ENCODE results near the gene PROSER2. TPM values are rescaled to one million over a fixed set of nuclear protein-coding genes. Genes with fewer than 3 reads are reported as not detected.

The PROSER2 gene
- total and polyA plus RNA-seq, 2 donors (not counting 3 experiments of a cell fraction or from before 2014, with no cell fraction given), result 5.9 to 22.6 TPM

DNA sequence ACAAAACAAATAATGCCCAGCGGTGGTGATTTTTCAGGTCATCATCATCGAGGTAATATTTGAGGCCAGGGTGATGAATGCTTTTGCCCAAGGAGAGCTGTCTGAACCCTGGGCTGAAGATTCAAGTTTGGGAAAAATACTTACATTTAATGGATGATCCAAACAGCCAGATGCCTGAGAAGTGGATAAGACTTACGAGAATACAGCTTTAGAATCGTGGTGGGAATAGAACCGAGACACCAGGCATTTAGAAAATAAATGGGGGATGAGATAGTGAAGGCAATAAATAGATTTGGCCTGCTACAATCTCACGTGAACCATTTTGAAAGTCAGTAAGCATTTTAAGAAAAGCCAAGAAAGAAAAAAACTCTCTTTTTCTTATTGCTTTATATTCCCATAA is 12.2 kb upstream of the PROSER2 start:
- dilution Hi-C loops (cut with MboI; ENCODE audit: extremely low pct_ligation_motif_present, low sequenced_read_pairs), result no loop called here
- Histone ChIP-seq H3K4me3 (replicated peaks in 1 of 3; ENCODE audit: insufficient read depth in 1 of 3, low read depth in 1 of 3, low read length in 3 of 3) (no peak overlapping the region), H3K79me2 (ENCODE audit: control insufficient read depth, insufficient read depth, low read length) (no peaks in the 10 kb centered on the region), H3K4me2 (ENCODE audit: insufficient read depth, low read length) (no peak overlapping the region), H3K9me1 (replicated peaks; ENCODE audit: control insufficient read depth, extremely low read depth, insufficient read depth, low read length) (no peaks in the 10 kb centered on the region), H3K36me3 (ENCODE audit: control insufficient read depth in 2 of 2, extremely low read depth in 1 of 2, insufficient read depth in 2 of 2, low read length in 2 of 2) (no peaks in the 10 kb centered on the region), H3K9ac (replicated peaks; ENCODE audit: extremely low read depth, insufficient read depth, low read length) (no peak overlapping the region), H3K27me3 (ENCODE audit: control insufficient read depth in 2 of 2, insufficient read depth in 2 of 2, low read length in 2 of 2) (no peaks in the 10 kb centered on the region), H3K4me1 (ENCODE audit: control insufficient read depth, extremely low read depth, insufficient read depth, low read length) (peaks cover 20% of the 10 kb centered on the region), H2AFZ (ENCODE audit: low read depth, low read length) (no peak overlapping the region), H3K27ac (ENCODE audit: insufficient read depth, low read depth, low read length) (no peak overlapping the region), H4K20me1 (replicated peaks; ENCODE audit: control insufficient read depth, extremely low read depth, insufficient read depth, low read length) (no peaks in the 10 kb centered on the region), H3K9me3 (replicated peaks; ENCODE audit: control insufficient read depth, insufficient read depth, low read length) (no peaks in the 10 kb centered on the region)
- no TSS peak for BruUV-seq (replicated peaks)
- TF ChIP-seq POLR2A (IDR thresholded peaks at IDR 0.05; ENCODE audit: low read depth, low read length) (no peak), POLR2AphosphoS5 (IDR thresholded peaks at IDR 0.05; ENCODE audit: insufficient read depth, low read depth, low read length) (no peak), GATA2 (IDR thresholded peaks at IDR 0.05; ENCODE audit: insufficient read depth, insufficient read length, low read depth, low read length) (no peak), MYC (IDR thresholded peaks at IDR 0.05; ENCODE audit: low read depth, low read length) (no peak), EZH2 (IDR thresholded peaks at IDR 0.05; ENCODE audit: borderline replicate concordance, low read depth, low read length, severe bottlenecking) (no peak), JUN (IDR thresholded peaks at IDR 0.05; ENCODE audit: borderline replicate concordance, insufficient read depth, insufficient read length, low read depth) (no peak), FOS (IDR thresholded peaks at IDR 0.05; ENCODE audit: borderline replicate concordance, insufficient read depth, low read length) (no peak)
- TF ChIP-seq, protein P1, sequence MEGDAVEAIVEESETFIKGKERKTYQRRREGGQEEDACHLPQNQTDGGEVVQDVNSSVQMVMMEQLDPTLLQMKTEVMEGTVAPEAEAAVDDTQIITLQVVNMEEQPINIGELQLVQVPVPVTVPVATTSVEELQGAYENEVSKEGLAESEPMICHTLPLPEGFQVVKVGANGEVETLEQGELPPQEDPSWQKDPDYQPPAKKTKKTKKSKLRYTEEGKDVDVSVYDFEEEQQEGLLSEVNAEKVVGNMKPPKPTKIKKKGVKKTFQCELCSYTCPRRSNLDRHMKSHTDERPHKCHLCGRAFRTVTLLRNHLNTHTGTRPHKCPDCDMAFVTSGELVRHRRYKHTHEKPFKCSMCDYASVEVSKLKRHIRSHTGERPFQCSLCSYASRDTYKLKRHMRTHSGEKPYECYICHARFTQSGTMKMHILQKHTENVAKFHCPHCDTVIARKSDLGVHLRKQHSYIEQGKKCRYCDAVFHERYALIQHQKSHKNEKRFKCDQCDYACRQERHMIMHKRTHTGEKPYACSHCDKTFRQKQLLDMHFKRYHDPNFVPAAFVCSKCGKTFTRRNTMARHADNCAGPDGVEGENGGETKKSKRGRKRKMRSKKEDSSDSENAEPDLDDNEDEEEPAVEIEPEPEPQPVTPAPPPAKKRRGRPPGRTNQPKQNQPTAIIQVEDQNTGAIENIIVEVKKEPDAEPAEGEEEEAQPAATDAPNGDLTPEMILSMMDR (IDR thresholded peaks at IDR 0.05; ENCODE audit: extremely low read depth in 1 of 2, insufficient read depth in 1 of 2, low read depth in 1 of 2, low read length in 2 of 2), result no peak
- TF ChIP-seq, protein P2, sequence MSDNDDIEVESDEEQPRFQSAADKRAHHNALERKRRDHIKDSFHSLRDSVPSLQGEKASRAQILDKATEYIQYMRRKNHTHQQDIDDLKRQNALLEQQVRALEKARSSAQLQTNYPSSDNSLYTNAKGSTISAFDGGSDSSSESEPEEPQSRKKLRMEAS (IDR thresholded peaks at IDR 0.05; ENCODE audit: insufficient read depth, insufficient read length), result no peak
- DNase-seq (ENCODE audit: low read depth, low spot score) (no peak), FAIRE-seq (no peak)
- CTCF ChIA-PET, result interaction anchor here (2.7 to 6.1 kb wide), 3 partner anchors 9 to 28 kb away, joined by 19 to 46 read pairs (median 42); no protein-coding TSS in a partner anchor
- intact Hi-C loops (cut with micrococcal nuclease), result no loop called here
- POLR2A ChIA-PET, result no interaction called here
